Ishikawa (cell line): ENCODE results near the gene AFG1L.

Experiments used
- CEBPB ChIP-seq: IDR thresholded peaks from 2 replicates; pipeline ENCODE4 v1.6.1; 2012
- EP300 ChIP-seq: IDR thresholded peaks from 2 replicates; pipeline ENCODE4 v1.6.1; 2012; ENCODE audit warnings: borderline replicate concordance
- FOXM1 ChIP-seq: IDR thresholded peaks from 2 replicates; pipeline ENCODE4 v1.6.1; 2012; ENCODE audit warnings: low read depth, borderline replicate concordance
- NFIC ChIP-seq: IDR thresholded peaks from 2 replicates; pipeline ENCODE4 v1.6.1; 2012
- RAD21 ChIP-seq: IDR thresholded peaks from 2 replicates; pipeline ENCODE4 v1.6.1; 2012; ENCODE audit warnings: low read depth
- TAF1 ChIP-seq: IDR thresholded peaks from 2 replicates; pipeline ENCODE4 v1.6.1; 2012; ENCODE audit warnings: low read depth, mild to moderate bottlenecking
- TEAD4 ChIP-seq: IDR thresholded peaks from 2 replicates; pipeline ENCODE4 v1.6.1; 2012
- YY1 ChIP-seq: IDR thresholded peaks from 2 replicates; pipeline ENCODE4 v1.6.1; 2012; ENCODE audit warnings: low read depth
- TF ChIP-seq, protein P1 (sequence below): IDR thresholded peaks from 2 replicates; pipeline ENCODE4 v1.6.1; 2012; ENCODE audit warnings: low read depth, mild to moderate bottlenecking
- TF ChIP-seq, protein P2 (sequence below): IDR thresholded peaks from 2 replicates; pipeline ENCODE4 v1.6.1; 2012
- TF ChIP-seq, protein P3 (sequence below): IDR thresholded peaks from 2 replicates; pipeline ENCODE4 v1.6.1; 2012

DNA sequence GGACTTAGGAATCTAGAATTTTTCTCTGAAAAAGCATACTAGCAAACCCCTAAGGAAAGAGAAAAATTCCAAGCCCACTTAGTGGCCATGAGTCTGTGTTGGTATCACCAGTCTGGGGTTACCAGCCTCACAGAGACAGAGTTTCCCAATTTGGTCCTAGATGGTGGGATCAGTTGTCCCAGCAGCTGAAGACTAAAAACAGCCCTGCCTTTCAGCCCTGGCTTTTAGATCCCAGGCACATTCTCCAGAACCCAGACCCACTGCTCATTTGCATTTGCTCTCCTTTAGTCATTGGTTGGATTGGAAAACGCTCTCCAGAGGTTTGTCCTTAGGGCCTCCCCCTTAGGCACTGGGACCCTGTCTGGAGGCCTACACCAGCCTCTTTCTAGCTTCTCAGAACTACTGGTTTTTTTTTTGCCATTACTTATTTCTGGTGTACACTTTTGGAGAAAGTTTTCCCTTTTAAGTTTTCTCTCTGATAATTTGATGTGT lies 226.8 kb downstream of the AFG1L start:
- TF ChIP-seq, protein P1, sequence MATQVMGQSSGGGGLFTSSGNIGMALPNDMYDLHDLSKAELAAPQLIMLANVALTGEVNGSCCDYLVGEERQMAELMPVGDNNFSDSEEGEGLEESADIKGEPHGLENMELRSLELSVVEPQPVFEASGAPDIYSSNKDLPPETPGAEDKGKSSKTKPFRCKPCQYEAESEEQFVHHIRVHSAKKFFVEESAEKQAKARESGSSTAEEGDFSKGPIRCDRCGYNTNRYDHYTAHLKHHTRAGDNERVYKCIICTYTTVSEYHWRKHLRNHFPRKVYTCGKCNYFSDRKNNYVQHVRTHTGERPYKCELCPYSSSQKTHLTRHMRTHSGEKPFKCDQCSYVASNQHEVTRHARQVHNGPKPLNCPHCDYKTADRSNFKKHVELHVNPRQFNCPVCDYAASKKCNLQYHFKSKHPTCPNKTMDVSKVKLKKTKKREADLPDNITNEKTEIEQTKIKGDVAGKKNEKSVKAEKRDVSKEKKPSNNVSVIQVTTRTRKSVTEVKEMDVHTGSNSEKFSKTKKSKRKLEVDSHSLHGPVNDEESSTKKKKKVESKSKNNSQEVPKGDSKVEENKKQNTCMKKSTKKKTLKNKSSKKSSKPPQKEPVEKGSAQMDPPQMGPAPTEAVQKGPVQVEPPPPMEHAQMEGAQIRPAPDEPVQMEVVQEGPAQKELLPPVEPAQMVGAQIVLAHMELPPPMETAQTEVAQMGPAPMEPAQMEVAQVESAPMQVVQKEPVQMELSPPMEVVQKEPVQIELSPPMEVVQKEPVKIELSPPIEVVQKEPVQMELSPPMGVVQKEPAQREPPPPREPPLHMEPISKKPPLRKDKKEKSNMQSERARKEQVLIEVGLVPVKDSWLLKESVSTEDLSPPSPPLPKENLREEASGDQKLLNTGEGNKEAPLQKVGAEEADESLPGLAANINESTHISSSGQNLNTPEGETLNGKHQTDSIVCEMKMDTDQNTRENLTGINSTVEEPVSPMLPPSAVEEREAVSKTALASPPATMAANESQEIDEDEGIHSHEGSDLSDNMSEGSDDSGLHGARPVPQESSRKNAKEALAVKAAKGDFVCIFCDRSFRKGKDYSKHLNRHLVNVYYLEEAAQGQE, result no peak
- TF ChIP-seq EP300 (no peak), TAF1 (no peak), CEBPB (no peak), TEAD4 (no peak), NFIC (no peak), YY1 (no peak), FOXM1 (no peak), RAD21 (no peak)
- TF ChIP-seq, protein P2, sequence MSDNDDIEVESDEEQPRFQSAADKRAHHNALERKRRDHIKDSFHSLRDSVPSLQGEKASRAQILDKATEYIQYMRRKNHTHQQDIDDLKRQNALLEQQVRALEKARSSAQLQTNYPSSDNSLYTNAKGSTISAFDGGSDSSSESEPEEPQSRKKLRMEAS, result no peak
- TF ChIP-seq, protein P3, sequence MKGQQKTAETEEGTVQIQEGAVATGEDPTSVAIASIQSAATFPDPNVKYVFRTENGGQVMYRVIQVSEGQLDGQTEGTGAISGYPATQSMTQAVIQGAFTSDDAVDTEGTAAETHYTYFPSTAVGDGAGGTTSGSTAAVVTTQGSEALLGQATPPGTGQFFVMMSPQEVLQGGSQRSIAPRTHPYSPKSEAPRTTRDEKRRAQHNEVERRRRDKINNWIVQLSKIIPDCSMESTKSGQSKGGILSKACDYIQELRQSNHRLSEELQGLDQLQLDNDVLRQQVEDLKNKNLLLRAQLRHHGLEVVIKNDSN, result no peak
